Keratinocyte (primary cell): ENCODE data around the gene CARD9. TPM values are rescaled to one million over a fixed set of nuclear protein-coding genes. Genes with fewer than 3 reads are reported as not detected.

Experiments used
- DNase-seq: peaks from one replicate; pipeline ENCODE4 v3.0.0-alpha.2; 2011; ENCODE audit warnings: low read depth, missing footprints, low spot score
- FAIRE-seq: peaks from 2 replicates; lab custom pipeline; 2011; peaks lifted over from hg19 to GRCh38; lab: Jason Lieb, UNC
- H2AFZ ChIP-seq: 2 replicates; pipeline ENCODE4 v1.6.0; 2012; ENCODE audit warnings: low read length, control low read depth, inconsistent platforms; ENCODE audit not compliant: control insufficient read depth
- H3K27ac ChIP-seq: 2 replicates; pipeline ENCODE4 v1.5.1; 2011; ENCODE audit warnings: low read length; ENCODE audit not compliant: control insufficient read depth, insufficient read depth
- H3K27me3 ChIP-seq: 3 replicates; pipeline ENCODE4 v1.6.0; 2011; ENCODE audit warnings: low read length; ENCODE audit not compliant: control insufficient read depth, insufficient read depth; ENCODE audit errors: extremely low read depth
- H3K36me3 ChIP-seq, 2 experiments: 2 replicates in 1 of 2; 3 replicates in 1 of 2; pipeline ENCODE4 v1.5.1; 2011; ENCODE audit warnings: low read length in 2 of 2, mild to moderate bottlenecking in 1 of 2; ENCODE audit not compliant: control insufficient read depth in 2 of 2, insufficient read depth in 2 of 2; ENCODE audit errors: extremely low read depth in 1 of 2
- H3K4me1 ChIP-seq: 3 replicates; pipeline ENCODE4 v1.5.1; 2011; ENCODE audit warnings: low read length; ENCODE audit not compliant: control insufficient read depth, insufficient read depth; ENCODE audit errors: extremely low read depth
- H3K4me2 ChIP-seq: 3 replicates; pipeline ENCODE4 v1.6.0; 2011; ENCODE audit warnings: low read depth, low read length; ENCODE audit not compliant: control insufficient read depth, insufficient read depth; ENCODE audit errors: extremely low read depth
- H3K4me3 ChIP-seq, 3 experiments: fragments of 200-600 bp in 1 of 3; sonication (generic) in 1 of 3; 2 replicates in 2 of 3; 3 replicates in 1 of 3; pipeline ENCODE4 v1.5.1; 2011 to 2016; ENCODE audit warnings: low read length in 3 of 3, mild to moderate bottlenecking in 3 of 3, control low read depth in 2 of 3, inconsistent platforms in 1 of 3, low read depth in 1 of 3, mixed read lengths in 1 of 3, mixed run types in 1 of 3, moderate library complexity in 1 of 3; ENCODE audit not compliant: control insufficient read depth in 2 of 3, insufficient read depth in 2 of 3; ENCODE audit errors: extremely low read depth in 1 of 3
- H3K79me2 ChIP-seq: 2 replicates; pipeline ENCODE4 v1.6.0; 2012; ENCODE audit warnings: low read length; ENCODE audit not compliant: control insufficient read depth, insufficient read depth
- H3K9ac ChIP-seq: 3 replicates; pipeline ENCODE4 v1.6.0; 2011; ENCODE audit warnings: low read length; ENCODE audit not compliant: control insufficient read depth, insufficient read depth; ENCODE audit errors: extremely low read depth
- H3K9me1 ChIP-seq: 3 replicates; pipeline ENCODE4 v1.6.0; 2011; ENCODE audit warnings: low read length; ENCODE audit not compliant: control insufficient read depth, insufficient read depth; ENCODE audit errors: extremely low read depth
- H3K9me3 ChIP-seq: 2 replicates; pipeline ENCODE4 v1.5.1; 2012; ENCODE audit warnings: low read depth, low read length; ENCODE audit not compliant: control insufficient read depth
- H4K20me1 ChIP-seq: 3 replicates; pipeline ENCODE4 v1.6.0; 2011; ENCODE audit warnings: low read length; ENCODE audit not compliant: control insufficient read depth, insufficient read depth; ENCODE audit errors: extremely low read depth
- CTCF ChIP-seq, 3 experiments: IDR thresholded peaks in 1 of 3; conservative IDR thresholded peaks in 1 of 3; optimal IDR thresholded peaks in 1 of 3; 2 replicates in 2 of 3; 3 replicates in 1 of 3; pipeline versions ENCODE3 to v1.5.1; 2011; ENCODE audit warnings: low read length in 3 of 3, mild to moderate bottlenecking in 3 of 3, moderate library complexity in 2 of 3, control low read depth in 1 of 3, inconsistent platforms in 1 of 3; ENCODE audit not compliant: insufficient read depth in 2 of 3; ENCODE audit errors: extremely low read depth in 1 of 3
- EZH2 ChIP-seq: IDR thresholded peaks from one replicate; pipeline ENCODE4 v1.6.1; 2012; ENCODE audit warnings: inconsistent platforms, mild to moderate bottlenecking, low read length, moderate library complexity
- dilution Hi-C: fragments of 300-500 bp; cut with MboI; formaldehyde crosslinking; loops from one replicate; pipeline ENCODE4 v1.7.0; 2020; ENCODE audit warnings: low sequenced_read_pairs; ENCODE audit not compliant: extremely low pct_ligation_motif_present
- polyA plus RNA-seq, 5 experiments: library from polyadenylated mRNA; depleted of rRNA in 3 of 5; stranded (reverse) in 3 of 5; stranded (forward) in 1 of 5; unstranded in 1 of 5; fragments of >200 nt; gene quantifications; 1 replicate in 1 of 5; 2 replicates in 3 of 5; 3 replicates in 1 of 5; pipeline versions ENCODE4 v1.2.1 to v1.2.3, GENCODE V29; 2011 to 2012; ENCODE audit warnings: missing spikeins in 2 of 5, low read depth in 1 of 5, low replicate concordance in 1 of 5

CARD9 gene
- polyA plus RNA-seq, 1 donor (not counting 4 experiments of a cell fraction or from before 2014, with no cell fraction given), result 0.07 TPM

GRCh38 chr9:136336156-136336870 lies 37.2 kb downstream of the CARD9 start:
- dilution Hi-C loops, result no loop called here
- no peaks in the 10 kb centered on the region for H4K20me1 ChIP-seq
- FAIRE-seq (no peak), DNase-seq (no peak)
- H3K27me3 ChIP-seq, result no peaks in the 10 kb centered on the region
- no peaks in the 10 kb centered on the region for H3K79me2 ChIP-seq
- H3K4me1 ChIP-seq, result no peaks in the 10 kb centered on the region
- H2AFZ ChIP-seq, result no peak overlapping the region
- no peak overlapping the region for H3K27ac ChIP-seq
- peaks cover 0 to 3% of the 10 kb centered on the region in 2 experiments for H3K36me3 ChIP-seq
- no peak overlapping the region for H3K4me2 ChIP-seq
- TF ChIP-seq EZH2, result no peak
- no peak for TF ChIP-seq CTCF (optimal IDR thresholded peaks at IDR 0.05 in 1 of 3, IDR thresholded peaks at IDR 0.05 in 1 of 3, conservative IDR thresholded peaks at IDR 0.05 in 1 of 3; ENCODE audit: extremely low read depth in 1 of 3, insufficient read depth in 2 of 3, low read length in 3 of 3)
- H3K4me3 ChIP-seq, result no peak overlapping the region
- H3K9me1 ChIP-seq, result no peaks in the 10 kb centered on the region
- H3K9me3 ChIP-seq, result no peaks in the 10 kb centered on the region
- no peak overlapping the region for H3K9ac ChIP-seq

GRCh38 chr9:136335296-136336155 lies 37.9 kb downstream of the CARD9 start:
- no peak overlapping the region for H3K27ac ChIP-seq

More at GRCh38 chr9:136335296-136336155, 37.9 kb downstream of the CARD9 start:
- no peak overlapping the region for H2AFZ ChIP-seq
- no peak overlapping the region for H3K4me2 ChIP-seq
- H4K20me1 ChIP-seq, result no peaks in the 10 kb centered on the region
- no peak overlapping the region for H3K4me3 ChIP-seq
- H3K9ac ChIP-seq, result no peak overlapping the region
- no peak for DNase-seq
- peaks cover 0 to 3% of the 10 kb centered on the region in 2 experiments for H3K36me3 ChIP-seq
- no peaks in the 10 kb centered on the region for H3K9me3 ChIP-seq
- no peaks in the 10 kb centered on the region for H3K79me2 ChIP-seq
- H3K9me1 ChIP-seq, result no peaks in the 10 kb centered on the region
- no peaks in the 10 kb centered on the region for H3K4me1 ChIP-seq
- dilution Hi-C loops, result no loop called here
- no peaks in the 10 kb centered on the region for H3K27me3 ChIP-seq
- TF ChIP-seq EZH2, result no peak
- no peak for TF ChIP-seq CTCF (optimal IDR thresholded peaks at IDR 0.05 in 1 of 3, IDR thresholded peaks at IDR 0.05 in 1 of 3, conservative IDR thresholded peaks at IDR 0.05 in 1 of 3; ENCODE audit: extremely low read depth in 1 of 3, insufficient read depth in 2 of 3, low read length in 3 of 3)
- FAIRE-seq, result no peak
